GM10266 (cell line): Measurements from ENCODE around the gene CENPS.

ENCODE experiments used
- DNase-seq: peaks from one replicate; pipeline ENCODE4 v3.0.0; 2012; ENCODE audit errors: extremely low spot score
- CTCF ChIP-seq: IDR thresholded peaks from 2 replicates; pipeline ENCODE4 v1.5.1; 2012; ENCODE audit warnings: mild to moderate bottlenecking, low read depth; ENCODE audit not compliant: control insufficient read depth, insufficient read depth; ENCODE audit errors: missing control alignments

Gene CENPS

DNA sequence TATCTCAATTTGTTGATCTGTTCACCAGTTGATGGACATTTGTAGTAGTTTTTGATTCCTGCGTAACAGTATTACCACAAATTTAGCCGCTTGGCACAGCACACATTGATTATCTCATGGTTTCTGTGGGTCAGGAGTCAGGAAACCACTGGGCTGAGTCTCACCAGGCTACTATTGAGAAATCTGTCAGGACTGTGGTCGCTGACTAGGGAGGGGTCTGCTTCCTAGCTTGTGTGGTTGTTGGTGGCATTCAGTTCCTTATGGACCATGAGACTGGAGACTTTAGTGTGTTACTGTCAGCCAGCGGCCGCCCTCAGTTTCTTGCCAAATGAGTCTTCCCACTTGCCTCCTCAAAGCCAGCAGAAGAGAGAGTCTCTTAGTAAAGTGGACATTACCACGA, 54.3 kb downstream of the CENPS start:
- no peak for DNase-seq
- no peak for TF ChIP-seq CTCF

GRCh38 chr1:10489291-10490055, 59.2 kb downstream of the CENPS start:
- DNase-seq: no peak
- no peak for TF ChIP-seq CTCF

DNA sequence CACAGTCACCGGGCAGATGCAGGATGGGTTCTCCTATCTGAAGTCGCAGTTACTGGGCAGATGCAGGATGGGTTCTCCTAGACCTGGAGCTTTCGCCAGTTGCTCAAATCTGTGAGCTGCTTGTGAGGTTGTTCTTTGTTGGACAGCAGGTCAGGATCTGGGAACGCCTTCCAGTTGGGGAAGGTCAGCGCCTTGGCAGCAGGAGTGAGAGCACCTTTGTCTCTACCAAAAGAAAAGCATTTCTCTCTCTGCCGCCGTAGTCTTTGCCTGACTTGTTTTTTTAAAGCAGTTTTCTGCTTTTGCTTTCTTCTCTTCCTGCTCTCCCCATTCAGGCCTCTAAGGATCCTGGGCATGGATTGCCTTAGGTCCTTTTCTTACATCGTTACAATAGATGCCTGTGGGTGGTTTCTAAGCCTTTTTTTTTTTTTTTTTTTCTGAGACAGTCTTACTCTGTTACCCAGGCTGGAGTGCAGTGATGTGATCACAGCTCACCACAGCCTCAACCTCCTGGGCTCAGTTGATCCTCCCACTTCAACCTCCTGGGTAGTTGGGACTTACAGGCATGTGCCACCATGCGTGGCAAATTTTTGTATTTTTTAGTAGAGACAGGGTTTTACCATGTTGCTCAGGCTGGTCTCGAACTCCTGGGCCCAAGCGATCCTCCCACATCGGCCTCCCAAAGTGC, 60.2 kb downstream of the CENPS start:
- TF ChIP-seq CTCF: no peak
- DNase-seq: no peak
